NCI-H748 (cell line): ENCODE measurements around the gene DNAAF6.

Source experiments
- DNase-seq: peaks from one replicate; lab custom pipeline; 2025; ENCODE audit not compliant: unreplicated experiment; lab: John Stamatoyannopoulos, UW

The DNAAF6 gene

DNA sequence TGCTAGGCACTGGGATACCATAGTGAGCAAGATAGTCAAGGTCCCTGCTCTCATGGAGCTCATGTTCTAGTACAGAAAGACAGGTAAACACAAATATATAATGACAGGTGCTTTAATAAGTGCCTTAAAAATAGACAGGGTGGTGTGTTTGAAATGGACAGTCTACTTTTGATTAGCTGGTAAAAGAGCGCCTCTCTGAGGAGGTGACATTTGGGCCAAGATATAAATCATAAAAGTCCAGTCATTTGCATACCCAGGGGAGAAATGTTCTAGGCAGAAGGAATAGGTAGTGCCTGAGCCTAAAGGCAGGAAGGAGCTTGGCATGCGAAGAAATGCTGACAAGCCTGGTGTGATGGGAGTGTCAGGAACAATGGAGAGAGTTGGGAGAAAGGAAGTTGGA, 83.6 kb downstream of the DNAAF6 start:
- DNase-seq = no peak

GRCh38 chrX:107293056-107293455, 86.6 kb downstream of the DNAAF6 start:
- DNase-seq = no peak
